GM18951 (cell line): Measurements from ENCODE around the gene UBE2Z.
A peak's percentile ranks its signal among the peaks of the same experiment; 100 is the strongest.
"Not testable (repeated sequence)": the region's sequence is repeated elsewhere in the genome, so short reads cannot be mapped to it uniquely, and the experiment has no call there.

Experiments
- POLR2A ChIP-seq: IDR thresholded peaks from 4 replicates; pipeline ENCODE4 v1.6.1; 2011; ENCODE audit warnings: mild to moderate bottlenecking; ENCODE audit not compliant: insufficient read length, insufficient read depth; ENCODE audit errors: extremely low read depth
- in situ Hi-C: fragments of 300-500 bp; cut with MboI; formaldehyde crosslinking; loops from one replicate; pipeline ENCODE4 v1.12.0; 2022; ENCODE audit warnings: low sequenced_read_pairs, mixed read lengths, inconsistent platforms; ENCODE audit not compliant: unreplicated experiment

UBE2Z gene

DNA sequence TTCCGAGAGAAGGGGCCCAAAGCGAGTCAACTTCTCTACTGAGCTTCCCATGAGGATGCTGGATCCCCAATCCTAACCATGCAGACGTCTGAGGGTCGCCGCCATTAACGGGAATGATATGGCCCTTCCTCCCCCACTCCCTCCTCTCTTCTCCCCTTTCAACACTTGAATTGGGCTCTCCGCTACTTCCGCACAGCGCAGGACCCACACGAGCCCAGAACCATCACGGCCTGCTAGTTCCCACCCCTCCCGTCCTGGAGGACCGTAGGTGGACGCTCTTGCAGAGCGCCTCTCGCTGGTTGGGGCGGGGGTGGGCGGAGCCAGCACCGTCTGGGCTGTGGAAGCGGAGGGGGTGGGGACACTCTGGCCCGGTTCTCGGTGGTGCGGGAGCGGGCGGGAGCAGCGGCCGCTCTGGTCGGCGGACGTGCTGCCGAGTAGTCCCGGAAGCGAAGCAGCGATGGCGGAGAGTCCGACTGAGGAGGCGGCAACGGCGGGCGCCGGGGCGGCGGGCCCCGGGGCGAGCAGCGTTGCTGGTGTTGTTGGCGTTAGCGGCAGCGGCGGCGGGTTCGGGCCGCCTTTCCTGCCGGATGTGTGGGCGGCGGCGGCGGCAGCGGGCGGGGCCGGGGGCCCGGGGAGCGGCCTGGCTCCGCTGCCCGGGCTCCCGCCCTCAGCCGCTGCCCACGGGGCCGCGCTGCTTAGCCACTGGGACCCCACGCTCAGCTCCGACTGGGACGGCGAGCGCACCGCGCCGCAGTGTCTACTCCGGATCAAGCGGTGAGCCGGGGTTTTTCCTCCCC is at the start of gene UBE2Z:
UBE2Z (plus strand) TSS at position 361 of the 797 bp plus-strand sequence; CDS start at position 458, 97 bp downstream.
- in situ Hi-C loops, result no loop called here
- TF ChIP-seq POLR2A, result peak; percentile 89

DNA sequence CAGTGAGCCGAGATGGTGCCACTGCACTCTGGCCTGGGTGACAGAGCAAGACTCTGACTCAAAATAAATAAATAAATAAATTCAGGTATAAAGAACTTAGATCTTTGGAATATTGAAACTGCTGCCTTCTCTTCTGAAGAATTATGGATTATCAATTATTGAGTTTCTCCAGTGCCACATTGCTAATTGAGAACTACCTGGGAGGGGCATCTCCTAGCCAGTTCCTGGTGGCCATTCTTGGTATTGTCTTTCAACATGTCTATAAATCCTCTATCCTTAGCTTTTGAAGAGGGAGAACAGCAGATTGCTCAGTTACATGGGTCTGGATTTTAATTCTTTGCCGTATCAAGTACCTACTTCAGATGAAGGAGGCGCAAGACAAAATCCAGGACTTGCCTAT is 48.2 kb upstream of the UBE2Z start:
- TF ChIP-seq POLR2A, result no peak
- in situ Hi-C loops, result no loop called here

DNA sequence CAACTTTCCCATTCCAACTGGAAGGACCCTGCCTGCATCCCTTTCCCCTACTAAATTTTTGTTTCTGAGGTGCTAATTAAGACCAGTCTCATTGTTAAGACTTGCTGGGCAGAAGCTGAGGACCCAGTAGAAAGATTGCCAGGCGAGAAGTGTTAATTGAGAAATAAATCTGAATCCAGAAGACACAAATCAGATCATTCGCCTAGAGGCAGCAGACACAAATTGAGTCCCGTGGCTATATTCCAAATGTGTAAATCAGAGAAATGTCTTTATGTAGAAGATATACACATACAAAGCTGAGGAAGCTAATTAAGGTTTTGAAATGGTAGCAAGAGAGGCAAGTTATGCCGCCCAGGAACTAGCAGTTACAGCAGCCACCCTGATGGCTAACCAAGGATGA is 47.8 kb upstream of the UBE2Z start:
- in situ Hi-C loops, result no loop called here
- TF ChIP-seq POLR2A, result no peak

DNA sequence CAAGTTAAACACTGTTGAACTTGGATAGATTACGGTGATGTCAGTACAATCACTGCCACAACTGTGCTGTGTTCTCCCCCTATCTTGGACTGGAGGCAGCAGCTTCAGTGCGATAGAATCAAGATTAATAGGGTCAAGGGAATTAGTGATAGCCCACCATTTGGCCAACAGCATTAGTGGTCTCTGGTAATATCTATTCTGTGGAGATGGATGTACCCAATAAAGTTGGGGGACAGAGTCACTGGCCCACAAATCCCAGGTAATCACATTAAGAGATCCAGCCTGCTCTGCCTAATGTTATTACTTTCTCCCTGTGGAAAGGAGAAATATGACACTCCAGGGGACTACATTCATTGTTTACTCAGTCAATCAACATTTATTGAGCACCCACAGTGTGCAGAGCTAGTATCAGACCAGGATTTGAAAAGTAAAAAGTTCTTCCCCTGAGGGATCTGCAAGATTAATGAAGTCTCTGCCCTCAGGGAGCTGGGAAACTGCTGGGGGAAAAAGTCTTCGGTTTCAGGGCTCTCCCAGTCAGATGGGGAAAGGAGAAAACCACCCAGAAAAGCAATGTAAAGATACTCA is 39.2 kb upstream of the UBE2Z start:
- in situ Hi-C loops, result no loop called here
- TF ChIP-seq POLR2A, result no peak

DNA sequence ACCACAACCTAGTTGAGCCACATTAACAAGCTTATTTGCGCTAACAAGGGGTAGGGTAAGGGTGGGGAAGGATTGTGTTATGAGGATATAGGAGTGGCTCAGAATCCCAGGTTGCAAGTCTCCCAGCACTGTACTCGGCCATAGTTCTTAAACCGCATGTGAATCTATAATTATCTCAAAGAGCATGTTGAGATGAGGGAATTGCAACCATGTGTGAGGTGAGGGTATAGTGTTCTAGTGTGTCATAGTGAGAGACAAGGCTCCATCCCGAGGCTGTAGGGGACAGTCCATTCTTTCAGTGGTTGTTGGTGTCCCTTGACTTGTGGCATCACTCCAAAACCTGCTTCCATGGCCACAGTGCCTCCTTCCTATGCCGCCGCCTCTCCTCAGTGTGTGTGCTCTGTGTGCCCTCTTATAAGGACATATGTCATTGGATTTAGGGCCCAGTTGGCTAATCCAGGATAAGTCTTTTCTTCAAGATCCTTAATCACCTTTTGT is 38.3 kb upstream of the UBE2Z start:
- in situ Hi-C loops, result no loop called here
- TF ChIP-seq POLR2A, result no peak

DNA sequence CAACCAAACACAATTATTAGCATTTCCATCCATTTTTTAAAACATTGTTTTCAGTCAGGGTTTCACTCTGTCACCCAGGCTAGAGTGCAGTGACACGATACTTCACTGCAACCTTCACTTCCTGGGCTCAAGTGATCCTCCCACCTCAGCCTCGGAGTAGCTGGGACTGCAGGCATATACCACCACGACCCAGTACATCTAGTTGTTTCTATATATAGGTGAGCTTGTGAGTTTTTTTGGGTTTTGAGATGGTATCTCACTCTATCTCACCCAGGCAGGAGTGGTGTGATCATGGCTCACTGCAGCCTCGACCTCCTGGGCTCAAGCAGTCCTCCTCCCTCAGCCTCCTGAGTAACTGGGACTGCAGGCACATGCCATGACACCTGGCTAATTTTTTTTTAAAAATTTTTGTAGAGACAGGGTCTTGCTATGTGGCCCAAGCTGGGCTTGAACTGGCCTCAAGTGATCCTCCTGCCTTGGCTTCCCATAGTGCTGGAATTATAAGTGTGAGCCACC is 37.1 kb upstream of the UBE2Z start:
- in situ Hi-C loops, result no loop called here
- TF ChIP-seq POLR2A, result no peak

DNA sequence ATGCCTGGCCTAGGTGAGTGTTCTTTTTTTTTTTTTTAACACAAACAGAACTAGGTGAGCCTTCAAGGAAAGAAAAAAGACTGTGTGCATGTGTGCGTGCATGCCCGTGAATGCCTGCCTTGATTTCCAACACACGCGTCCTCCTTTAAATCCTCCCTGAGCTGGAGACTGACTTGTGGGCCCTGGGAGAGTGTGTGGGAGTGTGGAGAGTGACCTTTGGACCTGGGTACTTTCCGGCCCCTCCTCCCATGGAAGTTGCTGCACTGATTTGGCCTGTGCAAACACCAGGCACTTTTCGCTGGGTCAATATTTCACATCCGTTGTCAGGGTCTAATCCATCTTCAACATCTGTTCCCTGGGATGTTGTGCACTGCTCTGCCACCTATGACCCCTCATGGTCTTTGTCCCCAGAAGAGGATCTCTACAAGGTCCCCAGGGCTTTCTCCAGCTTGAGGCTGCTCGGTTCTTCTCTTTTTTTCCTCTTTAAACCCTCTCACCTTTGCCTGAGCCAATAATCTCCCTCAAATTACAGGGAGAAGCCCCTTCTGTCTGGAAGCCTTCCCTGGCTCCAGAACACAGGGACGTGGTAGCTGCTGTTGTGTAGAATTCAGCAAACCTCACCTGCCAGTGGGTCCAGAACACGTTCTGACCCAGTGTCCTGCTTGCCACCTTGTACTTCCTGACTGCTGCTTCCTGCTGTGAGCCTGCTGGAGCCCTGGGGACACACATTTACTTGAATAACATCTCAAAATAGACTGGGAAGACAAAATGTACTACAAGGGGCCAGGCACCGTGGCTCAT is 36.5 kb upstream of the UBE2Z start:
- no peak for TF ChIP-seq POLR2A
- in situ Hi-C loops, result no loop called here

DNA sequence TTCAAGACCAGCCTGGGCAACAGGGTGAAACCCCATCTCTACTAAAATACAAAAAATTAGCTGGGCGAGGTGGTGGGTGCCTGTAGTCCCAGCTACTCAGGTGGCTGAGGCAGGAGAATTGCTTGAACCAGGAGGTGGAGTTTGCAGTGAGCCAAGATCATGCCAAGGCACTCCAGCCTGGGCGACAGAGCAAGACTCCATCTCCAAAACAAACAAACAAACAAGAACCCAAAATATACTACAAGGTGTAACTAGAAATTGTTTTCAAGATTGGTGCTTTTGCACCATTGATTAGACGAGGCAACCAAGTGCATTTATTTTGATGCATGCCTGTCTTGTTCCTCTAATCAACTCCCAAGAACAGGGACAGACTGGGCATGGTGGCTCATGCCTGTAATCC is 35.8 kb upstream of the UBE2Z start:
- in situ Hi-C loops, result not testable (repeated sequence)

DNA sequence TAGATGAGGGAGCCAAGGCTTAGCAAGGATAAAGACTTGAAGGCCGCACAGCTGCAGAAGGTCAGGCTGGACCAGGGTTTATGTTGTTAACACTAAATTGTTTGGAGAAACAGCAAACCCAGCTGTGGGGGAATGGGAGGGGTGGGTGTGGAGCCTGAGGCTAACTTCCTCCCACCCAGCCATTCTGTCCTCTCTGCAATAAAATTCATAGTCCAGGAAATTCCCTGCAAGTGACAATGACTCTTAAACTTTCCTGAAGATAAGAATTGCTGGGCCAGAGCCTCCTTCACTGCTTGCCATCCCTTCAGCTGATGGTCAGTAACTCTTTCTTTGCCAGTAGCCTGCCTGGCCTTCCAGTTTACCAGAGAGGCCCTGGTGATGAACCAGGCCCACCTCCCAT is 35.0 kb upstream of the UBE2Z start:
- in situ Hi-C loops, result no loop called here
- no peak for TF ChIP-seq POLR2A

DNA sequence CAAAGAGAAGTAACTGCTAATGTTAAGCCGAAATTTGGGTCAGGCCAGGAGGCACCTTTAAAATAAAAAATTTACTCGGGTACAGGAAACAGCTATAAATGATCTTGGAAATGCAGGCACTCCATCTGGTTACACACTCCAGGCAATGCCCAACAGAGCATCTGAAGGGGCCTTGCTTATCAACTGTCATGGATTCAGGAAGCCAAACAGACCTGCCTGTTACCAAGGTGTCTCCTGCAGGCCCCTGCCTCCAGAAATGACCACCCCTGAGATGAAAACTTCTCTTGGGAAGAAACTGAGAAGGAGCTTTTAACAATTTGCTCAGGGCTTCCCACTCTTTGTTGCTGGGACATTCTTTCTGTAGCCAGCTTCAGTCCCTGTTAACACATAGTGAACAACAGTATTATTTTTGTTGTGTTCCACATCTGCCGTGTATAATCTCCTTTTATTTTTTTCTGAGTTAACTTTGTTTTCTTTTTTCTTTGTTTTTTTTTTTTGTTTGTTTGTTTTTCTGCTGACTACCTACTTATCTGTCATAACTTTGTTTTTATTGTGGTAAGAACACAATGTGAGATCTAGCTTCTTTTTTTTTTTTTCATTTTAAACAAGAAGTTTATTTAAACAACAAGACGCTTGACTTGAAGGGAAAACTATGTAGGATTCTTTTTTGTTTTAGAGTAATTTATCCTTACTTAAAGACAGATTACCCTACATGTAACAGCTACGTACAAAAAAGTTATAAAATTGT is 34.3 kb upstream of the UBE2Z start:
- in situ Hi-C loops, result no loop called here

DNA sequence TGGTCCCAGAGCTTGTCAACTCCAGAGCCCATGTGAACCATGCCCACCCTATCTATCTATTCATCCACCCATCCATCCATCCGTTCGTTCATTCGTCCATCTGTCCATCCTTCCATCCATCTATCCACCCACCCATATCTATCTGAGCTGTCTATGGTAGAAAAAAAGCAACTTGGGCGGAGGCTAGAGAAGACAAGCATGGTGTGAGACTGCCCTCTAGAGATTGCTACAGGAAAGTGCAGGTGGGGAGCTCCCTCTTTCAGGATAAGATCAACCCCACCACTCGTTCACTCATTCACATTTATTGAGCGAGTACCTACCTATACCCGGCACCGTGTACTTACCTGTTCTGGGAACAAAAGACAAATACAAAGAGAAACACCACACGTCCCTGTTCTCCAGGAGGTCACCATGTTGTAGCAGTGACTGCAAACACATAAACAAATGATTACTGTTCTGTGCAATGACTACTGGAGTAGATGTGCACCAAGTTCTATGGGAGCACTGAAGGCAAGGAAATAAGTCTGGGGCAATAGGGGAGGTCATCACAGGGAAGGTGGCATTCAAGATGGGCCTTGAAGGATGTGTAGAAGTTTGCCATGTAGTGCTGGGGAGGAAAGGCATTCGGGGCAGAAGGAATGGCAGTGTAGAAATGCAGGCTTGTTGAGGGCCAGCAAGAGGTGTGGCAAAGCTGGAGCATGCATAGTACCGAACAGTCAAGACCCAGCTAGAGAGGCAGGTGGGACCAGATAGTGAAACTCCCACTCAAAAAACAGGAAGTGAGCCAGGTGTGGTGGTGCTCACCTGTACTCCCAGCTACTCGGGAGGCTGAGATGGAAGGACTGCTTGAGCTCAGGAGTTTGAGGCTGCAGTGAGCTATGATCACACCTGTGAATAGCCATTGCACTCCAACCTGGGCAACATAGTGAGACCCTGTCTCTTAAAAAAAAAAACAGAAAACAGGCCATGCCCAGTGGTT is 29.0 kb upstream of the UBE2Z start:
- in situ Hi-C loops, result loop anchor here (5.0 kb wide), 1 partner anchor 67 kb away; no protein-coding TSS in a partner anchor
- no peak for TF ChIP-seq POLR2A

More for the DNA sequence above, 34.3 kb upstream of the UBE2Z start:
- TF ChIP-seq POLR2A, result no peak
